Effector memory CD4-positive, alpha-beta T cell (primary cell): Measurements from ENCODE around the gene LDLRAD1.

Source experiments
- DNase-seq, 3 donors: peaks; one replicate each; pipeline ENCODE4 v3.0.0-alpha.2; 2020
- H3K27ac ChIP-seq: 2 replicates; pipeline ENCODE4 v1.7.0; 2013; ENCODE audit warnings: mild to moderate bottlenecking, low read length, moderate library complexity; ENCODE audit not compliant: insufficient read depth, poor library complexity, severe bottlenecking
- H3K27me3 ChIP-seq: replicated peaks from 2 replicates; pipeline ENCODE4 v1.7.0; 2013; ENCODE audit warnings: mild to moderate bottlenecking, low read length; ENCODE audit not compliant: insufficient read depth, control insufficient read depth, poor library complexity, severe bottlenecking
- H3K36me3 ChIP-seq: 2 replicates; pipeline ENCODE4 v1.7.0; 2013; ENCODE audit warnings: mild to moderate bottlenecking, low read length, moderate library complexity; ENCODE audit not compliant: control insufficient read depth, insufficient read depth
- H3K4me1 ChIP-seq: 2 replicates; pipeline ENCODE4 v1.7.0; 2013; ENCODE audit warnings: low read length, mild to moderate bottlenecking; ENCODE audit not compliant: control insufficient read depth, insufficient read depth, poor library complexity, severe bottlenecking
- H3K4me3 ChIP-seq: 2 replicates; pipeline ENCODE4 v1.7.0; 2013; ENCODE audit warnings: low read length, low read depth, mild to moderate bottlenecking; ENCODE audit not compliant: insufficient read depth, poor library complexity, severe bottlenecking
- H3K9me3 ChIP-seq: 2 replicates; pipeline ENCODE4 v1.7.0; 2013; ENCODE audit warnings: mild to moderate bottlenecking, low read length, moderate library complexity; ENCODE audit not compliant: control insufficient read depth

The LDLRAD1 gene

DNA sequence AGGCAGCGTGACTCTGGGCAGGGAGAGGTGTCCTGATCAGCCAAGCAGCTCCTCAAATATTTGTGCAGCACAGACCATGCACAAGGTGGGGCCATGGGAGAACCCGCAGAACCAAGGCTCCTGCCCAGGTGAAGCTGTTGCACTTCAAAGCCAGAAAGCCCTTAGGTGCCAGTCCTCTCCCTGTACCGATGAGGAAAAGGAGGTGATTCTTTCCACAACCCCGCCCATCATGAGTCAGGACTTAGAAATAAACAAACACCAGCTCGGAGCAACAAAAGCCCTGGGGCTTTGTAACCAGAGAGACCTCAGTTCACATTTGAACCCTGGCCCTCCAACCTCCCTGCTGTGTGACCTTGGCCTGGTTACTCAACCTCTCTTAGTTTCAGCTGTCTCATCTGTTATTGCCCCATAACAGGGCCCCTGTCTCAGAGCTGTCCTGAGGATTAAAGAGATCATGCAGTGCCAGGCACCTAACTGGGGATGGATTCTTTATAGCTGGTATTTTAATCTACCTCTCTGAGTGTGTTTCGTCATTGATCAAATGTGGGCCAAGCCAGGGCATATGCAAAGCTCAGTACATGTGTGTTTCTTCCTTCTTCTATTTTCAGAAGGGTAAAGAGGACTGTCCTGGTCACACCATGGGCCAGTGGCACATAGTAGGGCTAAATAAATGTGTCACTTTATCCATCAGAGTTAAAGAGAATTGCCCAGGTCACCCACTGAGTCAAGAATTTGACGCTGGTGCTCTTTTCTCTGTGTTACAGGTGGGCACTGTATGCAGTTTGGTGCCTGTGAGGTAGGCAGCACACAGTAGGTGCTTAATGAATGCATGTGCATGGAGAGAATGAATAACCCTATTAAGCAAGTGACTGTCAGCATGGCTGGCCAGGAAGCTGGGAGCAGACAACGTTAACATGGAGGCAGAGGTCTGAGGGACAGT lies 1.4 kb downstream of the LDLRAD1 start:
- H3K36me3 ChIP-seq, result no peaks in the 10 kb centered on the region
- H3K27me3 ChIP-seq, result no peaks in the 10 kb centered on the region
- DNase-seq, result no peak
- H3K27ac ChIP-seq, result no peak overlapping the region
- no peaks in the 10 kb centered on the region for H3K9me3 ChIP-seq
- no peak overlapping the region for H3K4me3 ChIP-seq
- H3K4me1 ChIP-seq, result no peaks in the 10 kb centered on the region

DNA sequence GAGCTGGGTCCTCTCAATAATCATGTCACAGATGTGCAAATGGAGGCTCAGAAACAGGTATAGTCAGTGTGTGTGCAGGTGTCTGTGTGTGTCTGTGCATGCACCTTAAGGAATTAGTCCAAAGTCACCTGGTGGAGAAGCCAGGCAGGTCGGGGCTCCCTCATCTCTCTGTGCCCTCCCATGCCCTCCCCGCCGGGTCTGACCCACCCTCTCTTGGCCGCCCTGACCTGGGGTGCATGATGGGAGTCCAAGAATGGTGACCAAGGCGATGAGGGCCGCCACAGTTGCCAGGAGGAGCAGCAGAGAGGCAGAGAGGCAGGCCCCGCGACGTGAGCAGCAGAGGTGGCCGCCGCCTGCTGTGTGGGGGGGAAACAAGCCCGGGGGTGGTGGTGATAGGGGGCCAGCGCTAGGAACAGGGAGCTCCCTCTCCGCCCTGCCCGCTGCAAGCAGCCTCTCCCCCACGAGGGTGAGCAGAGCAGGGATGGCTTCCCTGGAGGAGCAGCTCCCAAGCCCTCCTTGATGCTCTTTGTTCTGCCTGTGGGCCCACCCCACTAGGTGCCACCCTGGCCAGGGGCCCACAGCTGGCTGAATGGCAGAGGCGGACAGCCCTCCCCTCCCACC lies 3.9 kb downstream of the LDLRAD1 start:
- DNase-seq, result no peak
- Histone ChIP-seq H3K27ac (no peak overlapping the region), H3K4me1 (no peaks in the 10 kb centered on the region), H3K9me3 (no peaks in the 10 kb centered on the region), H3K4me3 (no peak overlapping the region), H3K36me3 (no peaks in the 10 kb centered on the region), H3K27me3 (no peaks in the 10 kb centered on the region)

DNA sequence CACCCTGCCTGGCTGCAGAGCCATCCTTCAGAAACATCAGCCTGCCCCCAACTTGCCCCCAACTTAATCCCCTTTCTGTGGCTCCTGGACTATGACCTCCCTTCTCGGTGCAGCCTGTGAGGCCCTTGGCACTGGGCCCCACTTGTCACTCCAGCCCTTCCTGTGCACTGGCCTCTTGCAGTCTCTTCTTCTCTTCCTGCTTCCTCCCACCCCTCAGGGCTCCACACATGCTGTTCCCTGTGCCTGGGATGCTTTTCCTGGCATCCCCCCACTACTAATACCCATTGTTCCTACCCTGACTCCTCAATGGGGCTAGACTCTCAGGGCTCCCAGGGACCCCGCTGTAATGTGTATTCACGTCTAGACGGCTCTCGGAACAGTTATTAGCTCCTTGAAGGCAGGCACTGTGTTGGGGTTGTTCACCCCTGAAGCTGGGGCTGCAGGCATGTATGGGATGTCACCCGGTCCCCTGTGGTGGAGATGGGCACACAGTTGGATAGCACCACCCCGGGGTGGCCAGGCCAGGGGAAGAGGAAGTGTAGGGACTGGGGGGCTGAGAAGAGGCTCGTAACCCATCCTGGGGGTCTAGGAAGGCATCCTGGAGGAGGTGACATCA lies 4.5 kb downstream of the LDLRAD1 start:
- no peaks in the 10 kb centered on the region for H3K27me3 ChIP-seq
- no peaks in the 10 kb centered on the region for H3K4me1 ChIP-seq
- no peaks in the 10 kb centered on the region for H3K36me3 ChIP-seq
- no peak for DNase-seq
- no peak overlapping the region for H3K4me3 ChIP-seq
- H3K9me3 ChIP-seq, result no peaks in the 10 kb centered on the region
- no peak overlapping the region for H3K27ac ChIP-seq

DNA sequence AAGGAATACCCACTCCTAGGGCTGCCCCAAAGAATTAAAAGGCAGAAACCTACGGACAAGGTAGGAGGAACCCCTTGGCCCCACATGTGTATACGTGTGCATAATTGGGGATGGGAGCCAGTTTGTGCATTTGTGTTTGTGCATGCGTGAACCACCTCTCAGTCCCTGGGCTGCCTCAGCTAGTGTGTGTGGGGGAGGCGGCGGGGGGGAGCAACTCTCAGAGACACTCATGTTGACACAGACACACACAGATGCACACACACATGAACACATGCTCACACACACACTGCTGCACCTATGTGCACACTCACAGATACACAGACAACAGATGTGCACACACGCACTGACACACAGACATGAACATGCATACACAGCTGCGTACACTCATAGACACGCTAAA lies 5.1 kb downstream of the LDLRAD1 start:
- Histone ChIP-seq H3K27ac (no peak overlapping the region), H3K4me1 (no peaks in the 10 kb centered on the region), H3K27me3 (no peaks in the 10 kb centered on the region), H3K9me3 (no peaks in the 10 kb centered on the region), H3K36me3 (no peaks in the 10 kb centered on the region), H3K4me3 (no peak overlapping the region)
- DNase-seq, result no peak

DNA sequence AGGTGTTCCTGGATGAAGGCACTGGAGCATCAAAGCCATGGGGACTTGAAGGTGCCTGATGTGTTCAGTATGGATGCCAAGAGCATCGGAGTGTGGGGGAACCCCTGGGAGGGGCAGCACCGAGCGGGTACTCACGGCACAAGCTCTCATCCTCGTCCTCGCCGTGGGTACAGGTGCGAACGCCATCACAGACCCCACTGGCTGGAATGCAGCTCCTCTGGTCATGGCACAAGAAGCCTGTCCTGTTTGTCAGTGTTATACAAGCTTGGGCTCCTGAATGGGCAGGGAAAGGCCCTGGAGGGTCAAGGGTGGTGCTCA lies 6.0 kb downstream of the LDLRAD1 start:
- Histone ChIP-seq H3K4me1 (no peaks in the 10 kb centered on the region), H3K27ac (no peak overlapping the region), H3K36me3 (no peaks in the 10 kb centered on the region), H3K27me3 (no peaks in the 10 kb centered on the region), H3K4me3 (no peak overlapping the region), H3K9me3 (no peaks in the 10 kb centered on the region)
- DNase-seq, result no peak

DNA sequence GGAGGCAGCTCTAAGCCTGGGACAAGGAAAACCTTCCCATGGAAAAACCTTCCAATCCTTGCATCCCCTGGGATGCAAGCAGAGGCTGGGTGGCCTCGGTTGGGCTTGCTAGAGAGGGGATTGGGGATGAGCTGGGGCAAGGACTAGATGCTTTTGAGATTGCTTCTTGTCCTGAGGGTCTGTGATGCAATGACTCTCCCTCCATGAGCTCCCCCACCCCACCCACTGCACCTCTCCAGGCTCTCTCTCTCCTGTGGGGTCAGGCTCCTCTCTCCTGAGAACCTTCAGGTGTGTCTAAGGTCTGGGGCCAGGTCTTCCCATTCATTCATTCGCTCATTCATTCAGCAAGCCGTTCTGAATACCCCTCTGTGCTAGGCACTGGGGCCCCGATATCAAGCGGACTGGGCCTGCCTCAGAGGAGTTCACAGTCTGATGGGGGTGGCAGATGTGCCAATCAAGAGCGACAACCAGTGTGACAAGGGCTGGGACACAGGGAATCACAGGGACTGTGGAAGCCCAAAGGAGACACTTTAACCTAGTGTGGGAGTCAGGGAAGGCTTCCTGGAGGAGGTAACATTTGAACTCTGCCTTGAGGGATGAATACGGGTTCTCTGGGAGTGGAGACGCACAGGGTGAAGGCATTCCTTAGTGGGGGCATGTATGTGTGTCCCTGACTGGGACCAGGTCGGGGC lies 6.5 kb downstream of the LDLRAD1 start:
- H3K36me3 ChIP-seq, result no peaks in the 10 kb centered on the region
- H3K9me3 ChIP-seq, result no peaks in the 10 kb centered on the region
- no peaks in the 10 kb centered on the region for H3K27me3 ChIP-seq
- DNase-seq, result no peak
- H3K4me3 ChIP-seq, result no peak overlapping the region
- H3K4me1 ChIP-seq, result no peaks in the 10 kb centered on the region
- no peak overlapping the region for H3K27ac ChIP-seq

DNA sequence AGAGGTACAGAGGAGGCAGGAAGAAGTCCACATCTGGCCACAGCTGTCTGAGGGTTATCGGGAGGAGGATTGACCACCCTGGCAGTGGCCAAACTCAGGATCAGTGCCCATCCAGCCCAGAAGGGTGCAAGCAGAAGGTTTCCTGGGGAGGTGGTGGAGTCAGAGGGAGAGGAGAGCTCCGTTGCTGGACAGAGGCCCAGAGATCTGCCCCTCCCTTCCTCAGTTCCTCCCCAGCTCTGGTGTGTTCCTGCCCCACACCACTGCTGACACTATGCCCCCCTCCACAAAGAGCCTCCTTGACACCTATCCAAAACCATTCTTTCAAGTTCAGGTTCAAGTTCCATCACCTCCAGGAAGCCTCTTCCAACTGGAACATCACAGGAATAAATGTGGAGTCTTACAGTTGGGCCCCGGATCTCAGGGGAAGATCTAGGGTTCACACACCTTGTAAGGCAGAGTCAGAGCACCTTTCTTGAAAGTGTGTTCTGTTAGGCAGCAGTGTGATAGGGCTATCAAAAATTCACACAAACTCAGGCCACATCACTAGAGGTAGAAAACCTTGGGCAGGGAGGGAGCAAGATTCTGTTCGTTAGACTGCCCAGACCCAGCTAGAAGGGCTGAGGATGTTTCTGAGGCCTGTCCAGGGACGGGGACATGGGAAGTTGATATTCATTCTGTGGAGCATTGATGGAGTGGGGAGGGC lies 7.4 kb downstream of the LDLRAD1 start:
- H3K27me3 ChIP-seq, result no peaks in the 10 kb centered on the region
- no peaks in the 10 kb centered on the region for H3K4me1 ChIP-seq
- H3K27ac ChIP-seq, result no peak overlapping the region
- H3K4me3 ChIP-seq, result no peak overlapping the region
- no peak for DNase-seq
- H3K9me3 ChIP-seq, result no peaks in the 10 kb centered on the region
- H3K36me3 ChIP-seq, result no peaks in the 10 kb centered on the region

DNA sequence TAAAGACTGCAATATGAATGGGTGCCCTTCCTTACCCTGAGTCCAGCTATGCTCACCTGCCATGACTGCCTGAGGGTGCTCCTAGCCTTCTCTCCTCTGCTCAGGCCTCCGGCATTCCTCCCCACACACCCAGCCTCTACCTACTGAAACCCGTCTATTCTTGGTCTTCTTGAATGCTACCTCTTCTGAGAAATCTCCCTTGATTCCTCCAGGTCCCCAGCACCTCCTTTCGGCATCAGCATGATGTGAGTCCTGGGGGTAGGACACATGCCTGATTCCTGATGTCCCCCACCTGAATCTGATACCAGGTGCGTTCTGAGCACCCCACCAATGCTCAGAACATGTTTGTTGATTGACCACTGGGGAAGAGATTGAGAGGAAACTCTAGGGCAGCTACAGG lies 8.6 kb downstream of the LDLRAD1 start:
- H3K4me3 ChIP-seq, result no peak overlapping the region
- H3K36me3 ChIP-seq, result no peaks in the 10 kb centered on the region
- H3K27me3 ChIP-seq, result no peaks in the 10 kb centered on the region
- no peaks in the 10 kb centered on the region for H3K4me1 ChIP-seq
- no peak overlapping the region for H3K27ac ChIP-seq
- H3K9me3 ChIP-seq, result no peaks in the 10 kb centered on the region
- no peak for DNase-seq

DNA sequence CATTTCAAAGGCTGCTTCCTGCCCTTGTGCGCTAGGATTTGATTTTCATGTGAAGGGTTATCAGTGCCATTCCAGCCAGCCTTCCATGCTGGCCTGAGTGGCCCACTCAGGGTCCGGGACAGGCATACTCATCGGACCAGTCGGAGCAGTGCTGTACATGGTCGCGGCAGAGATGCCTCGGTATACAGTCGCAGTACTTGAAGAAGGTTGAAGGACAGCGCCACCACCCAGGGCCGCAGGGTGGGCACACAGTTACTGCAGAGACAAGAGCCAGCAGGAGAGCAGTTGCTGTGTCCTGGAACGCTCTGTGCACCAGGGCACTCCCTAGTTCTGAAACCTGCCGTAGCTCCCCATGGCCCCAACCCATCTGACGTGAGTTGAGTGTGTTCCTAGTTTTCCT lies 9.1 kb downstream of the LDLRAD1 start:
- DNase-seq, result no peak
- H3K27me3 ChIP-seq, result no peaks in the 10 kb centered on the region
- no peaks in the 10 kb centered on the region for H3K36me3 ChIP-seq
- no peaks in the 10 kb centered on the region for H3K4me1 ChIP-seq
- H3K9me3 ChIP-seq, result no peaks in the 10 kb centered on the region
- H3K4me3 ChIP-seq, result no peak overlapping the region
- H3K27ac ChIP-seq, result no peak overlapping the region
